ENCODE measurements around the gene PWWP2B. TPM values are rescaled to one million over a fixed set of nuclear protein-coding genes. Genes with fewer than 3 reads are reported as not detected.

Gene PWWP2B
- total RNA-seq, 4 donors from 2014 or later, result 14.5 to 35.4 (median 27.3) TPM

- DNase-seq, result no peak
- Histone ChIP-seq H3K36me3 (peaks cover 18 to 24% of the 10 kb centered on the region in 2 donors), H3K27ac (peak overlapping the region; percentile 98 to 100 (median 99)), H3K27me3 (no peaks in the 10 kb centered on the region), H3K9me3 (no peaks in the 10 kb centered on the region), H3K4me3 (replicated peaks in 1 of 3) (no peak overlapping the region), H3K4me1 (peaks cover 54 to 68% of the 10 kb centered on the region in 2 donors)
- 82% methylated on average over 16 of the region's 16 CpGs; no CpG with 5 or more reads in 1 of the 2 donors for WGBS, 2 donors
- TF ChIP-seq CTCF (IDR thresholded peaks at IDR 0.05) (no peak), POLR2A (IDR thresholded peaks at IDR 0.05) (no peak)
- intact Hi-C loops (cut with DNase I), result no loop called here
Measured at GRCh38 chr10:132406750-132407149, 9.8 kb downstream of the PWWP2B start.

- Histone ChIP-seq H3K4me1 (peaks cover 54 to 68% of the 10 kb centered on the region in 2 donors), H3K9me3 (no peaks in the 10 kb centered on the region), H3K36me3 (peaks cover 18 to 24% of the 10 kb centered on the region in 2 donors), H3K4me3 (replicated peaks in 1 of 3) (peak overlapping the region in 1 of 3 donors; percentile 6), H3K27ac (peak overlapping the region; percentile 98 to 100 (median 99)), H3K27me3 (no peaks in the 10 kb centered on the region)
- peak; percentile 97 for DNase-seq
- WGBS, 2 donors, result 72 to 75% methylated on average over 4 to 9 of the region's 12 CpGs
- intact Hi-C loops (cut with DNase I), result no loop called here
- no peak for TF ChIP-seq CTCF (IDR thresholded peaks at IDR 0.05)
Measured at GRCh38 chr10:132407243-132407746, 10.3 kb downstream of the PWWP2B start.

- peaks cover 18 to 24% of the 10 kb centered on the region in 2 donors for H3K36me3 ChIP-seq
- TF ChIP-seq POLR2A (IDR thresholded peaks at IDR 0.05) (peak; percentile 54 to 90), CTCF (IDR thresholded peaks at IDR 0.05) (peak in 1 of 6 experiments; percentile 13)
- no peaks in the 10 kb centered on the region for H3K9me3 ChIP-seq
- DNase-seq, result peak; percentile 96 to 97
- intact Hi-C loops (cut with DNase I), result no loop called here
- no peaks in the 10 kb centered on the region for H3K27me3 ChIP-seq
- H3K4me3 ChIP-seq (replicated peaks in 1 of 3), result peak overlapping the region in 1 of 3 donors; percentile 24
- peak overlapping the region; percentile 98 to 100 (median 99) for H3K27ac ChIP-seq
- 20 to 30% methylated on average over 1 to 6 of the region's 17 CpGs for WGBS, 2 donors
- peaks cover 57 to 68% of the 10 kb centered on the region in 2 donors for H3K4me1 ChIP-seq
Measured at GRCh38 chr10:132407846-132408278, 10.9 kb downstream of the PWWP2B start.

GRCh38 chr10:132408367-132408781 is 11.4 kb downstream of the PWWP2B start:
- H3K27me3 ChIP-seq, result no peaks in the 10 kb centered on the region
- peaks cover 18 to 24% of the 10 kb centered on the region in 2 donors for H3K36me3 ChIP-seq
- H3K4me3 ChIP-seq (replicated peaks in 1 of 3), result peak overlapping the region in 1 of 3 donors; percentile 24
- no peak for TF ChIP-seq POLR2A (IDR thresholded peaks at IDR 0.05)
- TF ChIP-seq CTCF (IDR thresholded peaks at IDR 0.05), result no peak
- intact Hi-C loops (cut with DNase I), result no loop called here
- peaks cover 57 to 71% of the 10 kb centered on the region in 2 donors for H3K4me1 ChIP-seq
- WGBS, 2 donors, result 24 to 40% methylated on average over 1 to 8 of the region's 20 CpGs
- peak; percentile 64 to 73 for DNase-seq
- peak overlapping the region; percentile 98 to 100 (median 99) for H3K27ac ChIP-seq
- H3K9me3 ChIP-seq, result no peaks in the 10 kb centered on the region
